ENCODE results near the gene SCYL3.

Gene SCYL3

DNA sequence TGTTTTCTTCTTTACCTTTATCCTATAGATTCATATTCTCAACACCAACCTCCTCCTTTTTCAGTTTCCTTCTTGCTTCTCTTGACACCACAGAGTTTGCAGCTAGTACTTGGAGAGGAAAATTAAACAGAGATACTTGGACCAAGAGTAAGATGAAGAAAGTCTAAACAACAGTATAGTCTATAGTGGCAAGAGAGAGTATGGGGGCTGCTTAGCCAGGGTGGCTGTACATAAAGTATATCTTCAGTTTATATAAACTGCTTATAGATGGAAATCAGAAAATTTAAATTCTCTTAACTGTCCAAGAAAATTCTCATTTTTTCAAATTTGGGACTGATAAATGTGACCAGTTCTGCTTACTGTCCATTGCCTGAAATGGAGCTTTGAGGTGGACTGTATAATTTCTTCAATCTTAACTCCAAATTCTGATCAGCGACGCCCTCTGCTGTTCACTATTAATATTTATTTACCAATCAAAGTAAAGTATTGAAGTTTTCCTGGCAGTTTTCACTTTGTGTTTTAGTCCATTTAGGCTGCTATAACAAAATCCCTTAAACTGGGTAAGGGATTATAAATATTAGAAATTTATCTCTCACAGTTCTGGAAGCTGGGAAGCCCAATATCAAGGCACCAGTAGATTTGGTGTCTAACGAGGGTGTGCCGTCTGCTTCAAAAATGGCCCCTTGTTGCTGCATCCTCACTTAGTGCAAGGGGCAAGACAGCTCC is 84.2 kb downstream of the SCYL3 start:
- no peak for DNase-seq

DNA sequence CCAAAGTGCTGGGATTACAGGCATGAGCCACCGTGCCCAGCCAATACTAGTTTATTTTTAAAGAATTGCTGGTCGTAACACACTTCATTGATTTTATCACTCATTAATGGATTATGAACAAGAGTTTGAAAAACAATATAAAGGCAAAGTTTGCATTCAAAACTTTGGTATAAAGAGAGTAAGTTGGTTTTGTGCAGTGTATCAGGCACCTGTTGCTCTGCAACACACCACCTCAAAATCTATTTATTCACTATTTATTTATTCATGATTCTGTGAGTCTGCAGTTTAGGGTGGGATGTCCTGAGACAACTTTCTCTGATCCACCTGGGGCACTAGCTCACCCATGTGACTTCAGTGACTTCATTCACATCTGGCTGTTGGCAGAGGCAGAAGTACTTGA is 88.8 kb downstream of the SCYL3 start:
- no peak for DNase-seq

GRCh38 chr1:169802888-169803287 is 90.8 kb downstream of the SCYL3 start:
- DNase-seq = no peak
